D721Med (cell line): ENCODE measurements around the gene E2F8.
"Not testable (repeated sequence)": the region's sequence is repeated elsewhere in the genome, so short reads cannot be mapped to it uniquely, and the experiment has no call there.

Source experiments
- DNase-seq: peaks from one replicate; pipeline ENCODE4 v3.0.0; 2011; ENCODE audit warnings: low spot score; ENCODE audit not compliant: insufficient read length
- FAIRE-seq: peaks from 2 replicates; lab custom pipeline; 2011; peaks lifted over from hg19 to GRCh38; lab: Jason Lieb, UNC
- TF ChIP-seq, protein P1 (sequence below): IDR thresholded peaks from 2 replicates; pipeline ENCODE4 v1.5.1; 2012; ENCODE audit warnings: mild to moderate bottlenecking, control low read depth; ENCODE audit not compliant: insufficient read depth; ENCODE audit errors: missing control alignments

E2F8 gene

DNA sequence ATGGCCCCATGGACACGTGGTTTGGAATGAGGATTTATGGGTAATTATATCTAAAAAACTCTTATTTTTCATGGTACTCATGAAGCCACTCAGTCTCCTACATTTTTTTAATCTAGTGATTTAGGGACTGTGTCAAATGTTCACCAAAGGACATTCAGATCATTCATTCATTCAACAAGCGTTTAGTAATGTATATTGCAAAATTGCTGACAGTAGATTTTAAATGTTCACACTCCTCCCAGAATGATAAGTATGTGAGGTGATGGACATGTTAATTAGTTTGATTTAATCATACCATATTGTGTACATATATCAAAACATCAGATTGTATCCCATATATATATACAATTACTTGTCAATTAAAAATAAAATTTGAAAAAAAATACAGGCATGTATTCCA is 40.8 kb upstream of the E2F8 start:
- FAIRE-seq (no peak), DNase-seq (no peak)
- TF ChIP-seq, protein P1, sequence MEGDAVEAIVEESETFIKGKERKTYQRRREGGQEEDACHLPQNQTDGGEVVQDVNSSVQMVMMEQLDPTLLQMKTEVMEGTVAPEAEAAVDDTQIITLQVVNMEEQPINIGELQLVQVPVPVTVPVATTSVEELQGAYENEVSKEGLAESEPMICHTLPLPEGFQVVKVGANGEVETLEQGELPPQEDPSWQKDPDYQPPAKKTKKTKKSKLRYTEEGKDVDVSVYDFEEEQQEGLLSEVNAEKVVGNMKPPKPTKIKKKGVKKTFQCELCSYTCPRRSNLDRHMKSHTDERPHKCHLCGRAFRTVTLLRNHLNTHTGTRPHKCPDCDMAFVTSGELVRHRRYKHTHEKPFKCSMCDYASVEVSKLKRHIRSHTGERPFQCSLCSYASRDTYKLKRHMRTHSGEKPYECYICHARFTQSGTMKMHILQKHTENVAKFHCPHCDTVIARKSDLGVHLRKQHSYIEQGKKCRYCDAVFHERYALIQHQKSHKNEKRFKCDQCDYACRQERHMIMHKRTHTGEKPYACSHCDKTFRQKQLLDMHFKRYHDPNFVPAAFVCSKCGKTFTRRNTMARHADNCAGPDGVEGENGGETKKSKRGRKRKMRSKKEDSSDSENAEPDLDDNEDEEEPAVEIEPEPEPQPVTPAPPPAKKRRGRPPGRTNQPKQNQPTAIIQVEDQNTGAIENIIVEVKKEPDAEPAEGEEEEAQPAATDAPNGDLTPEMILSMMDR: no peak

GRCh38 chr11:19281041-19281440 is 40.3 kb upstream of the E2F8 start:
- TF ChIP-seq, protein P1: no peak
- DNase-seq: no peak
- FAIRE-seq: no peak

GRCh38 chr11:19279451-19279850 is 38.7 kb upstream of the E2F8 start:
- DNase-seq: no peak
- FAIRE-seq: no peak
- TF ChIP-seq, protein P1: no peak

DNA sequence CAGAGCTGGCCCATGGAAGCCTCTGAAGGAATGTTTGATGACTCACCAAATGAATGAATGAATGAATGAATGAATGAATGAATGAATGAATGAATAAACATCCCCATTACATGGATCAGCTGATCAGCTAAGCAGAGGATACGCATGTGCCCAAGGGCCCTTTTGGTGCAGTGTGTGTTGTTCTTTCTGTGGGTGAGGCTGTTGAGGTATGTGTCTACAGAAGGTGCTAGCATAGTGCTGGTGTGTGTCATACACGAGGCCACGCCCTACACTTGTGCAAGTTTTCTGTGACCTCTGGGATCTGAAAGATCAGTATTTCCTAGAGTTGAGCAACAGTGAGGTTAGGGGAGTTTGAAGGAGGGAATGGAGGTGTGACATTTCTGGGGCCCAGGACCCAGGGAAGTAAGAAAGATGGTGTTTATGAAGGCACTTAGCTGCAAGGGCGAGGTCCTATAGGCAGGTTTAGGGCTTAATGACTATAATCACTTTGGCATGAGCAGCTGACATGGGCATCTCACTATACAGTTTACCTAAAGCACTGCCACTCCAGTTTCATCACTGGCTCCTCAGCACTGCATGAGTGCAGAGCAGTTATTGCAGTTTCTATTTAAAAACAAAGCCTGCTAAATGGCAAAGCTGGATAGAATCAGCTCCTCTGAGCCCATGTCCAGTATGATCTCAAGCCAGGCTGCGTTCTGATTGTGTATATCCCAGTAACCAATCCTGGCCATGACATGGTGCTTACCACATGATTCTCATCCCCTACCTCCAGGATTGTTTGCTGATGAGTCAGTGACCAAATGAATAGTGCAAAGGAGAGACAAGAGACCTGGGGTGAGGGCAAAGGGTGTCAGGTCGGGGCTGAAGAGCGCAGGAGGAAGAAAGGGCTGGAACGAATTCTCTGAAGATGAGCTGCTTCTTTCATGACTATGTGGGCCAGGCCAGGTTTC is 36.4 kb upstream of the E2F8 start:
- DNase-seq: no peak

GRCh38 chr11:19275496-19275895 is 34.8 kb upstream of the E2F8 start:
- TF ChIP-seq, protein P1: no peak
- FAIRE-seq (no peak), DNase-seq (no peak)

More for the DNA sequence above, 36.4 kb upstream of the E2F8 start:
- no peak for FAIRE-seq
- TF ChIP-seq, protein P1: no peak

DNA sequence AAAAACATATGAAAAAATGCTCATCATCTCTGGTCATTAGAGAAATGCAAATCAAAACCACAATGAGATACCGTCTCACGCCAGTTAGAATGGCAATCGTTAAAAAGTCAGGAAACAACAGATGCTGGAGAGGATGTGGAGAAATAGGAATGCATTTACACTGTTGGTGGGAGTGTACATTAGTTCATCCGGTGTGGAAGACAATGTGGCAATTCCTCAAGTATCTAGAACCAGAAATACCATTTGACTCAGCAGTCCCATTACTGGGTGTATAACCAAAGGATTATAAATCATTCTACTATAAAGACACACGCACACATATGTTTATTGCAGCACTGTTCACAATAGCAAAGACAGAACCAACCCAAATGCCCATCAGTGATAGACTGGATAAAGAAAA is 32.5 kb upstream of the E2F8 start:
- DNase-seq, FAIRE-seq: not testable (repeated sequence)

GRCh38 chr11:19268909-19269308 is 28.2 kb upstream of the E2F8 start:
- FAIRE-seq (no peak), DNase-seq (no peak)
- TF ChIP-seq, protein P1: no peak
